GM18498 (cell line): ENCODE data around the gene RASGRF1.

Source experiments
- ATAC-seq: cut with Tn5 transposase; IDR thresholded peaks from one replicate; pipeline ENCODE4 v1.9.1; 2021; ENCODE audit warnings: mild to moderate bottlenecking, moderate library complexity; ENCODE audit not compliant: unreplicated experiment

Gene RASGRF1

DNA sequence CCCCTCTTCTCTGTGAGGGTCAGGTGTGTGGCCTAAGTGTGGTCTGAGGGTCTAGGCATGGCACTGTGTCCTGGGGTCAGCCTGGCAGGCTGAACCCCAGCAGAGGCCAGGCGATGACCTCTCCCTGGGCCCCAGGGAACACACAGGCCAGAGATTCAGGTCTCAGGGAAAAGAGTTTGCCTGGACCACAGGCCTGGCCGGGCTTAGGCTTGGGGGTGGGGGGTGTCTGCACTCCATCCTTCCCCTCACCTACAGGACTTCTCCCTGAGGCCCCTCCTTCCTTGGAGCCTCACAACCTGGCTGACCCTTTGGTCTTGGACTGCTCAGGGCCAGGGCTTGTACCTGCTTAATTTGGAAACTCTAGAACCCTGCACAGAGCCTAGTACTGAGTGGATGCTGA is 21.8 kb downstream of the RASGRF1 start:
- ATAC-seq: no peak

GRCh38 chr15:79067969-79068368 is 22.6 kb downstream of the RASGRF1 start:
- ATAC-seq: no peak

GRCh38 chr15:79067072-79067833 is 23.3 kb downstream of the RASGRF1 start:
- no peak for ATAC-seq

- ATAC-seq: no peak
Observed at GRCh38 chr15:79066391-79067071, 24.0 kb downstream of the RASGRF1 start.

DNA sequence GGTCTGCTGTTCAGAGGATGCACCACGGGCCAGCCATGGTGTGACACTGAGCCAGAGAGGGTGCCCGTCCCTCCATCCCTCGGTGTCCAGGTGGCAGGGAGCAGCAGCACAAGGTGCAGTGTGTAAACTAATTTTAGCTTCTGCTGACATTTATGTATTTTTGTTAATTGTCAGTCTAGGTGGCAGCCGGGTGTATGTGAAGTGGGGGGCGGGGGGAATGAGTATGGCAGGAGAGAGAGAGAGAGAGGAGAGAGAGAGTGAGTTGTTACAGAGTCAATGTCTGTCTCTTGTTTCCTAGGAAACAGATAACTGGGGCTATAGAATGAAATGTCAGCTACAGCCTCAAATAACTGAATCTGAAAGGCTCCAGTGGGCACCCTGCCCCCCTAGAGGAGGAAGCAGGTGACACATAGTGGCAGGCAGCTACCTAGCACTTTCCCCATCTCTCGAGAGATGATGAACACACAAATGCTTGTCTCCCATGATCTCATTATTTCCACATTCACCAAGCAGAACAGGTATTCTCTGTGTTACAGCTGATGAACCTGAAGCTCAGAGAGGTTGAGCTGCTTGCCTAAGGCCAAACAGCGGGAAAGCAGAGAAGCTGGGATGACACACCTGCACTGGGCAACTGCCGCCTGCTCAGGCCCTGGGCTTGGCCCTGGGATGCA is 24.7 kb downstream of the RASGRF1 start:
- ATAC-seq: no peak

DNA sequence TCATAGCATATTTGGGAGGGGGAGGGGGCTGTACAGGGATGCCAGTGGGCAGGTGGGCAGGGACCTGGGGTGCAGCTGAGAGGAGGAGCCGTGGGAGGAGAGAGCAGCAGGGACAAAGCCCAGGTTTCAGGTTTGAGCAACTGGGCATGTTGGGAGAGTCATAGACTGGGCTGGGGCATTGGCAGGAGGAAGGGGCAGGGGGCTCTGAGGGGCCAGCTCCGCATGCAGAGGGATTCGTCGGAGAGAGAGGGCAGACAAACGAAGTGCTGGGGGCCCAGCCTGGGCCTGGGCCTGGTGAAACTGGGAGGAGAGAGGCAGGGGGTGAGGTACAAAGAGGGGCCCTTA is 25.2 kb downstream of the RASGRF1 start:
- ATAC-seq: no peak

GRCh38 chr15:79064496-79064895 is 26.1 kb downstream of the RASGRF1 start:
- no peak for ATAC-seq

DNA sequence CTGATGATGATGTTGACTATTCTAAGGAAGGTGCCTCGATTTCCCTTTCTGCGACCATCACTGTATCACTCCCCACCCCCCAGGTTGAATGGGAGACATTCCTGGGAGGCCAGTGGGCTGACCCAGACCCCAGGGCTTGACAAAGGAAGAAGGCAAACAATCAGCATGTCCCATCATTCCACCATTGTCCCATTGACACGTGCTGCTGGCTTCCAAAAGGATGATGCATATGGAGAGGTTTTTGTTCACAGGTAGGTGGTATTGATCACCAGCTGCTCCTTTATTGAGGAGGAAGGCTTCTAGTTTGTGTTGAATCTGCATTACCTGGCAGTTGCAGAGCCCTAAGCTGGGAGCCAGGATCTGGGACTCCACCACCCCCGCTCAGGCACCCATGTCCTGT is 30.4 kb downstream of the RASGRF1 start:
- ATAC-seq: no peak

- no peak for ATAC-seq
Observed at GRCh38 chr15:79059081-79059572, 31.5 kb downstream of the RASGRF1 start.

DNA sequence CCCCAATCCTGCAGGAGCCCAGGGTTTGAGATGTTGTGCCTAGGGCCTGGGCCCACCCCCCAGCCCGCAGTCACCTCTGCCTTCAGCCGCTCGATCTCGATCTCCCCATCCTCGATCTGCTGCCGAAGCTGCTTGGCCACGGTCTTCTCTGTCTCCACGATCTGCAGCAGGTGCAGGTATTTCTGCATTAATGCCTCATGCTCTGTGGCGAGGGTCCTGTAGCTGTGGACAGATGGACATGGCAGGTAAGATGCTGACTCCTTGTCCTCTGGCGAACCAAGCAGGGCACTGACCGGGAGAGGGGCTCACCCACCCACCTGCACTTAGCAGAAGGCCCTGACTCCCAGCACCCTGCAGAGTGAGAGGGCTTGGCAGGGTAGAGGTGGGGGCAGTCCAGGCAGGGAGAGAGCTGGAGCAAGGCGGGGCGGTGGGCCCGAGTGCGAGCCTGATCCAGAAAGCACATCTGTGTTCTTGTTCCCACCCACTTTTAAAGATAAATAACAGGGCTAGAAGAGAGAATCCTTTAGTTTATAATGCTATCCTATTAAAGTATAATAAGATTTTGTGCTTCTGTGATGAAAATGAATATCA is 32.2 kb downstream of the RASGRF1 start:
- ATAC-seq: no peak

DNA sequence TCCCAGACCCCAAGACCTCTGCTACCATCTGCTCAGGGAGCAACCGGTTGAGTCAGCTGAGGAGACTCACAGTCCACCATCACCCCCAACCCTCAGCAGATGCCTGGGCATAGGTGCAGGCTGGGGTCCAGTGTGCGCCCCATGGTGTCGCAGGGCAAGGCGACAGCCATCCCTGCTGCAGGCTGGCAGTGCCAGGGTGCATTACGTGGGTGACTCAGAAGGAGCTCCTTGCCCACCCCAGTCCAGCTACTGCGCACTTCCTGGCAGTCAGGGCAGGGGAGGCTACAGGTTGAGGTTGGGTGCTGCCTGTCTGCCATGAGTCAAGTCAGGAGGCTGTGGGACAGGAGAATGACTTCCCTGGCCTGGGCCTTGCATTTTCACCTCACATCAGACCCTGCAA is 33.5 kb downstream of the RASGRF1 start:
- no peak for ATAC-seq

DNA sequence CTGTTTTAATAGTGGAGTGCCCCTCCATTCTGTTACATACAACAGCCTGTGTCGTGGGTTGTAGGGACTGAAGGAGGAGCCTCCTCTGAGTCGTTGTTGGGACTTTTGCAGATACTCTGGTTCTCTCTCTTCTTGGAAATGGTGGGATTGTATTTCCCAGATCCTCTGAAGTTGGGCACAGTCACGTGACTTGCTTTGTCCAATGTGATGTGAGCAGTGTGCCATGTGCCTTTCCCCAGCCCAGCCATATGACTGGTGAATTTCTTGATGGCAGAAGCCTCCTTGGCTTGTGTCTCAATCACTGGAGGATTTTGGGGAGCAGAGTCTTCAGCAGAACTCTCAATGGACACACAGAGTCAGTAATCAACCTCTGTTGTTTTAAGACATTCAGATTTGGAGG is 36.2 kb downstream of the RASGRF1 start:
- no peak for ATAC-seq

GRCh38 chr15:79053894-79054293 is 36.7 kb downstream of the RASGRF1 start:
- ATAC-seq: no peak

DNA sequence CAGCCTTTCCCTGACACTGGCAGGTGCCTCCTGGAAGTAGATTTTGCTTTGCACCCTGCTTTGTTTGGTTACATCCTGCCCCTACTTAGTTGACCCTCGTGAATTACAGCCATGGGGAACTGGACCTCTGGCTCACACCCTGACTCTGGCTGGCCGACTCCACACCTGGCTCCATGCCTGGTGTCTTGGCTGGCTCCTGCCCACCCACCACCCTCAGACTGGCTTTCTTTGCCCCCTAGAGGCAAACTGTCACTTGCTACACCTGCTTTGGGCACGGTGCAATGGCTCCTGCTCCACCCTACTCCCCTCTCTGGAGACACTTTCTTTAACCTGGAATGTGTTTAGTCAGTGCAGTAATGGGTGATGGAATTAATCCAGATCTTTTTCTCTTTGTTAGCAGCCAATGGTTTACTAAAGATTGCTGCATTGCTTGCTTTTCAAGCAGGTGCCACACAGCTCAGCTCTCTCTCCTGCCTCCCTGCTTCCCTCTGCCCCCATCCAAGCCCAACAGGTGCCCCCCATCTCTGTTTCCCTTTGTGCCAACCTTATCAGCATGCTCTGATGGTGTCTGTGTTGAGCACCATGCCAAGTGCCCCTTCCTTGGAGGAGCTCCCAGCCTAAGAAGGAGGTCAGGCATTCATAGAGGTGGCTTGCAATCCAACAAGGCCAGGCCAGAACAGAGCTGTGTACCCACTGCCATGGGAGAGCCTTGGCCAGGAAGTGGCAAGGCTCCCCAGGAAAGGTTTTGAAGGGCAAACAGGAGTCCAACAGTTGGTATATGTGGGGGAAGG is 38.4 kb downstream of the RASGRF1 start:
- ATAC-seq: no peak

DNA sequence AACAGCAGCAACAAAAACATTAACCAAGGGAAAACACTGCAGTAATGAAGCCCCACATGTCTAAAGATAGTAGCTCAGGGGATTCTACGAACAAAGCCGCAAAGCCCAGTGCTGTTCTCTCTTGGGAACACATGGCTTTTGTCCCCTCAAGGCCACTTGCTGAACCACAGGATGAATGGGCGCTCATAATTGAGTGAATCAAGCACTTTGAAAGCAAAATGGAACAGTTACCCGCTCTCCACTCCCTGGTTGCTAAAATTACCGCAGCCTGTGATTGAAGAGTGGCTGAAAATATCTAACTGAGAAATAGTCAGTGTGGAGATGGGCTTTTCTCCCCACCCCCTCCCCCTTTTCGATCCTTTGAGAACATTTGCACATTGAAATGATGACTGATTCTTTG is 39.6 kb downstream of the RASGRF1 start:
- ATAC-seq: no peak

DNA sequence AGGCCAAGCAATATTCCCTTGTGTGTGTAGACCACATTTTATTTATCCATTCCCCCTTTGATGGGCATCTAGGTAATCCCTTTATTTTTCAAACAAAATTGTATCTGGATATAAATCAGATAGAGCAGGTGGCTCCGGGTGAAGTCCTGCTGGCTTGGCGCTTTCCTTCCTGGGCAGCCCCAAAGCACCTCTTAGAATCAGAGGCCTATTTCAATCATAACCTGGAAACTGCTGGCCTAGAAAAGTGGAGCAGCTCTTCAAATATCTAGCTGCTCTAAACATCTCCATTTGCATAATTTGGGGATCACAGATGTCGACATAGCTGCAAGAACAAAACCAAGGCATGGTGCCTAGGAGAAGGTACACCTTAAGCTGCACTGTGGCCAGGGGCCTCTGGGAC is 40.2 kb downstream of the RASGRF1 start:
- ATAC-seq: no peak

- ATAC-seq: no peak
Observed at GRCh38 chr15:79049416-79049815, 41.2 kb downstream of the RASGRF1 start.

DNA sequence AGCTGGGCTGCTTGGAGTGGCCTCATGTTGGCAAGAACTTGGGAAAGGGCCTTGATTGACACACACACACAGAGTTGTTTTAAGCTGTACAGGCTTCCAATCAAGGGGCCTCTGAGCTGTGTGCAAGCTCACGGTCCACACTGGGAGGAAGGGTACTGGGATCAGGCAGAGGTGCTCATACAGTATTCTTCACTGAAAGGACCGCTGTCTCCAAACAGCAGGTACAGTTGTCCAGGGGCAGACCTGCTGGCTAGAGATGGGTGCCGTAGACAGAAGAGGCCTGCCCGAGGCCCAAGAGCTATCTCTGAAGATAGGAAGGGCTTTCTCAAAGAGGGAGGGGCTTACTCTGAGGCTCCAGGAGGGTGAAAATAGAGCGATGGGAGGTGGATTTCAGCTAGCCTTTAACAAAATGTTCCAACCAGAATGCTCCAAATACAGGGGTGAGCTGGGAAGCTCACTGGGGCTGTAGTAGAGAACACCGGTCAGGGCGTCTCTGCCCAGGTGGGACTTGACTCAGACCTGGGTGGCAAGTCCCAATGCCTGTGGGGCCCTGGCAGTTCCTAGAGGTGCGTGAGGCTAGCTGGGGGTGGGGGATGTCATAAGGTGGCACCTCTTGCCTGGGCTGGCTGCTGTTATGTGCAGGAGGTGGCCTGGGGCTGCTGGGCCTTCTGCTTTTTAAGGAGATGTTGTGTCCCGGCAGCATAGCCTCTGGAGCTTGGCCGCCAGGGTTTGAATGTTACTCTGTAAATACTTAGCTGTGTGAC is 42.7 kb downstream of the RASGRF1 start:
- ATAC-seq: no peak

GRCh38 chr15:79046691-79047404 is 43.7 kb downstream of the RASGRF1 start:
- ATAC-seq: no peak
